Transverse colon (tissue), 4 donors: ENCODE results near the gene FFAR3. TPM values are rescaled to one million over a fixed set of nuclear protein-coding genes. Genes with fewer than 3 reads are reported as not detected.
"Not testable (repeated sequence)": the region's sequence is repeated elsewhere in the genome, so short reads cannot be mapped to it uniquely, and the experiment has no call there.

Experiments used
- DNase-seq: peaks from one replicate; pipeline ENCODE4 v3.0.0-alpha.2; 2019
- H3K27ac ChIP-seq, 4 donors: fragments of 200-600 bp; sonication (generic); 2 replicates each; pipeline ENCODE4 v1.5.1; 2016 to 2018; ENCODE audit warnings: inconsistent platforms in 4 of 4
- H3K27me3 ChIP-seq: fragments of 200-600 bp; sonication (generic); 2 replicates; pipeline ENCODE4 v1.5.1; 2017; ENCODE audit warnings: inconsistent platforms
- H3K36me3 ChIP-seq, 4 donors: fragments of 200-600 bp; sonication (generic); 2 replicates each; pipeline ENCODE4 v1.5.1; 2017 to 2019; ENCODE audit warnings: inconsistent platforms in 4 of 4
- H3K4me1 ChIP-seq, 4 donors: fragments of 200-600 bp; sonication (generic); 2 replicates each; pipeline ENCODE4 v1.5.1; 2017 to 2020; ENCODE audit warnings: inconsistent platforms in 4 of 4
- H3K4me3 ChIP-seq, 4 donors: fragments of 200-600 bp; sonication (generic); 1 replicate in 1 of 4; 2 replicates in 3 of 4; pipeline versions ENCODE4 v1.5.1 to v1.6.1; 2017 to 2019; ENCODE audit warnings: inconsistent platforms in 4 of 4
- H3K9me3 ChIP-seq, 2 donors: fragments of 200-600 bp; sonication (generic); 2 replicates each; pipeline ENCODE4 v1.5.1; 2017 to 2019; ENCODE audit warnings: inconsistent platforms in 2 of 2
- EP300 ChIP-seq: sonication (generic); formaldehyde crosslinking; IDR thresholded peaks from one replicate; pipeline ENCODE4 v1.6.1; 2017; ENCODE audit warnings: antibody characterized with exemption, low read depth
- POLR2A ChIP-seq: fragments of 450-650 bp; IDR thresholded peaks from one replicate; pipeline ENCODE4 v1.6.1; 2016; ENCODE audit warnings: antibody characterized with exemption, mild to moderate bottlenecking, moderate library complexity
- POLR2AphosphoS5 ChIP-seq, 3 donors: sonication (generic); formaldehyde crosslinking; IDR thresholded peaks; one replicate each; pipeline ENCODE4 v1.6.1; 2016; ENCODE audit warnings: antibody characterized with exemption in 3 of 3
- WGBS, 2 donors: methylation state at CpG; one replicate each; pipeline ENCODE4 v1.1.5; 2018; ENCODE audit warnings: low coverage in 1 of 2; 5-methylcytosine and 5-hydroxymethylcytosine counted together
- in situ Hi-C, 4 donors: fragments of 200-750 bp; cut with MboI; loops; one replicate each; pipeline versions ENCODE4 v1.15.0 to v1.15.1; 2017; ENCODE audit warnings: low sequenced_read_pairs in 3 of 4, low pct_ligation_motif_present in 1 of 4, low pct_unique_long_range_greater_than_20kb in 1 of 4
- intact Hi-C: fragments of 100-400 bp; cut with DNase I; formaldehyde crosslinking; loops from one replicate; pipeline ENCODE4 v1.15.1; 2023; ENCODE audit warnings: low total_unique reads
- total RNA-seq, 4 donors: library from RNA; depleted of rRNA; stranded (reverse); fragments of >200 nt; gene quantifications; one replicate each; pipeline ENCODE4 v1.1.0, GENCODE V29; 2016
- TF ChIP-seq, protein P1 (sequence below), 5 experiments: fragments of 200-600 bp in 3 of 5; fragments of 450-650 bp in 2 of 5; sonication (generic) in 3 of 5; IDR thresholded peaks; 1 replicate in 2 of 5; 2 replicates in 3 of 5; pipeline ENCODE4 v1.5.1; 2016 to 2017; ENCODE audit warnings: antibody characterized with exemption in 5 of 5, inconsistent platforms in 3 of 5, mild to moderate bottlenecking in 2 of 5, moderate library complexity in 1 of 5

Gene FFAR3
- total RNA-seq, 4 donors from 2014 or later, result 0.27 TPM; not detected in 3

DNA sequence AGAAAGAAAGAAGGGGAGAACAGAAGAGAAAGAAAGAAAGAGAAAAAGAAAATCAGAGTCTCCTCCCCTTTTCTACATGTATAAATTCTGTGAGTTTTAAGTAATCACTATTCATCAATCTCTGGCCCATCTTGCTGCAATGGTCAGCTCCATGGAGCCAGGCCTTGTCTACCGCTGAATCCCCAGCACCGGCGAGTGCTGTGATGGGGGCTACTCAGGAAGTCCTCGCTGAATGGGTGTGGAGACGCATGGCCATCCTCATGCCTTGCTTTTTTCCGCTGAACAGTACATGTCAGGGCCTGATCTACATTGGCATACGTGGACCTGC is 42.5 kb downstream of the FFAR3 start:
- no peaks in the 10 kb centered on the region for H3K27me3 ChIP-seq
- no peak overlapping the region for H3K27ac ChIP-seq
- peaks cover 0 to 5% (median 1%) of the 10 kb centered on the region in 4 donors for H3K4me1 ChIP-seq
- H3K36me3 ChIP-seq, result no peaks in the 10 kb centered on the region
- intact Hi-C loops (no loop called here), in situ Hi-C loops (no loop called here)
- WGBS, 2 donors, result 86 to 95% methylated on average over 6 to 7 of the region's 7 CpGs
- TF ChIP-seq POLR2A (no peak), POLR2AphosphoS5 (IDR thresholded peaks at IDR 0.05) (no peak), EP300 (no peak)
- TF ChIP-seq, protein P1, sequence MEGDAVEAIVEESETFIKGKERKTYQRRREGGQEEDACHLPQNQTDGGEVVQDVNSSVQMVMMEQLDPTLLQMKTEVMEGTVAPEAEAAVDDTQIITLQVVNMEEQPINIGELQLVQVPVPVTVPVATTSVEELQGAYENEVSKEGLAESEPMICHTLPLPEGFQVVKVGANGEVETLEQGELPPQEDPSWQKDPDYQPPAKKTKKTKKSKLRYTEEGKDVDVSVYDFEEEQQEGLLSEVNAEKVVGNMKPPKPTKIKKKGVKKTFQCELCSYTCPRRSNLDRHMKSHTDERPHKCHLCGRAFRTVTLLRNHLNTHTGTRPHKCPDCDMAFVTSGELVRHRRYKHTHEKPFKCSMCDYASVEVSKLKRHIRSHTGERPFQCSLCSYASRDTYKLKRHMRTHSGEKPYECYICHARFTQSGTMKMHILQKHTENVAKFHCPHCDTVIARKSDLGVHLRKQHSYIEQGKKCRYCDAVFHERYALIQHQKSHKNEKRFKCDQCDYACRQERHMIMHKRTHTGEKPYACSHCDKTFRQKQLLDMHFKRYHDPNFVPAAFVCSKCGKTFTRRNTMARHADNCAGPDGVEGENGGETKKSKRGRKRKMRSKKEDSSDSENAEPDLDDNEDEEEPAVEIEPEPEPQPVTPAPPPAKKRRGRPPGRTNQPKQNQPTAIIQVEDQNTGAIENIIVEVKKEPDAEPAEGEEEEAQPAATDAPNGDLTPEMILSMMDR (IDR thresholded peaks at IDR 0.05), result no peak
- H3K9me3 ChIP-seq, result no peaks in the 10 kb centered on the region
- H3K4me3 ChIP-seq, result no peak overlapping the region
- no peak for DNase-seq

DNA sequence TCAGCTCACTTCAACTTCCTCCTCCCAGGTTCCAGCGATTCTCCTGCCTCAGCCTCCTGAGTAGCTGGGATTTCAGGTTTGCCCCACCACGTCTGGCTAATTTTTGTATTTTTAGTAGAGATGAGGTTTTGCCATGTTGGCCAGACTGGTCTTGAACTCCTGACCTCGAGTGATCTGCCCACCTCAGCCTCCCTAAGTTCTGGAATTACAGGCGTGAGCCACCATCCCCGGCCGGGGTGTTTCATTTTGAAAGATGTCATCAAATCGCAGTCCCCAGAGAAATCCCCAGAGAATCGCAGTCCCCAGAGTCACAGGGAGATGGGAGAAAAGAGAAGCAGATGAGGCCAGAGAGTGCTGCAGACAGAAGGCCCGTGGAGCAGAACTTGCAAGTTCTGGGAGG is 43.2 kb downstream of the FFAR3 start:
- H3K4me1 ChIP-seq, H3K27ac ChIP-seq, H3K9me3 ChIP-seq, H3K4me3 ChIP-seq, H3K27me3 ChIP-seq, H3K36me3 ChIP-seq, in situ Hi-C loops, intact Hi-C loops, DNase-seq: not testable (repeated sequence)
- 66 to 79% methylated on average over 7 to 9 of the region's 9 CpGs for WGBS, 2 donors

DNA sequence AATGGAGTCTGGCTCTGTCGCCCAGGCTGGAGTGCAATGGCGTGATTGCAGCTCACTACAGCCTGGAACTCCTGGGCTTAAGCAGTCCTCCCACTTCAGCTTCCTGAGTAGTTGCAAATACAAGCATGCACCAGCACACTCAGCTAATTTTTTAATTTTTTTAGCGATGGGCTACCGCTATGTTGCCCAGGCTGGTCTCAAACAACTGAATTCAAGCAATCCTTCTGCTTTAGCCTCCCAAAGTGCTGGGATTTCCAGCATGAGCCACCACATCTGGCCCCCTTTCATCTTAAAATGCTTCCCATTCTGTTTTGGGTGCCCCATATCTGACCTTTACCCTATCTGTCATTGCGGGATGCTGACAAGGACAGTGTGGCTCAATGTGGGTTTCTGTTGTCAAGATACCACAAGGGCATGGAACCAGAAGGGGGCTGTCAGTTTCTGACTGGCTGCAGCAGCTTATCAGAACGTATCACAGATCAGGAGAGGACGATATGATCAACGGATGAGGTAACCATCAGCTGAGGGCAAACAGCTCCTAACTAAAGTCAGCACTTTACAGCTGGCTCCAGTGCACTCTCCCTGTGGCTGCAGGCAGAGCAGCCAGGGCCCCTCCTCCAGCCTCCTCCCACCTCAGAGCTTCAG is 45.0 kb downstream of the FFAR3 start:
- WGBS, 2 donors, result 87% methylated on average over 8 of the region's 8 CpGs; no CpG with 5 or more reads in 1 of the 2 donors
- no peak for DNase-seq
- no peak overlapping the region for H3K4me3 ChIP-seq

GRCh38 chr19:35404879-35405622 is 46.8 kb downstream of the FFAR3 start:
- no peak overlapping the region for H3K27ac ChIP-seq
- H3K36me3 ChIP-seq, result no peaks in the 10 kb centered on the region
- intact Hi-C loops, result no loop called here
- TF ChIP-seq, protein P1 (IDR thresholded peaks at IDR 0.05), result no peak
- TF ChIP-seq POLR2AphosphoS5 (IDR thresholded peaks at IDR 0.05) (no peak), EP300 (no peak), POLR2A (no peak)
- no peaks in the 10 kb centered on the region for H3K4me1 ChIP-seq
- no peaks in the 10 kb centered on the region for H3K9me3 ChIP-seq
- no peak overlapping the region for H3K4me3 ChIP-seq
- 72 to 76% methylated on average over 5 to 11 of the region's 11 CpGs for WGBS, 2 donors
- DNase-seq, result peak; percentile 51
- in situ Hi-C loops, result no loop called here
- no peaks in the 10 kb centered on the region for H3K27me3 ChIP-seq

More for the DNA sequence above, 45.0 kb downstream of the FFAR3 start:
- no peaks in the 10 kb centered on the region for H3K27me3 ChIP-seq
- no peaks in the 10 kb centered on the region for H3K9me3 ChIP-seq
- intact Hi-C loops (no loop called here), in situ Hi-C loops (no loop called here)
- TF ChIP-seq, protein P1 (IDR thresholded peaks at IDR 0.05), result no peak
- no peak for TF ChIP-seq POLR2A
- TF ChIP-seq EP300, result no peak
- no peak for TF ChIP-seq POLR2AphosphoS5 (IDR thresholded peaks at IDR 0.05)
- no peaks in the 10 kb centered on the region for H3K4me1 ChIP-seq
- no peak overlapping the region for H3K27ac ChIP-seq
- H3K36me3 ChIP-seq, result no peaks in the 10 kb centered on the region
